ENCODE data around the gene GMPR. TPM values are rescaled to one million over a fixed set of nuclear protein-coding genes. Genes with fewer than 3 reads are reported as not detected.

GMPR gene
- total RNA-seq, 1 experiment from 2014 or later, result 24.0 TPM

GRCh38 chr6:16296061-16296670, 57.8 kb downstream of the GMPR start (continued):
- TF ChIP-seq EGR1 (IDR thresholded peaks at IDR 0.05; ENCODE audit: low read depth) (no peak), SP1 (IDR thresholded peaks at IDR 0.05; ENCODE audit: low read depth) (no peak), CBX3 (IDR thresholded peaks at IDR 0.05; ENCODE audit: low read depth) (no peak)

GRCh38 chr6:16299861-16300260, 61.5 kb downstream of the GMPR start:
- Histone ChIP-seq H4K20me1 (ENCODE audit: insufficient read depth) (no peaks in the 10 kb centered on the region), H3K9ac (ENCODE audit: low read length) (no peak overlapping the region), H3K27ac (ENCODE audit: low read depth, low read length) (no peak overlapping the region), H3K9me3 (ENCODE audit: control insufficient read depth in 1 of 2, insufficient read depth in 1 of 2, low read depth in 1 of 2, low read length in 2 of 2) (no peaks in the 10 kb centered on the region), H3K27me3 (ENCODE audit: insufficient read depth, low read length) (no peaks in the 10 kb centered on the region), H3K4me2 (ENCODE audit: low read length) (no peak overlapping the region), H3K9me2 (ENCODE audit: insufficient read depth) (no peaks in the 10 kb centered on the region), H3K79me2 (ENCODE audit: insufficient read depth, low read length) (no peaks in the 10 kb centered on the region), H3K4me1 (ENCODE audit: control insufficient read depth in 1 of 2, insufficient read depth in 2 of 2, low read length in 2 of 2) (no peaks in the 10 kb centered on the region), H2AFZ (ENCODE audit: low read depth, low read length, poor library complexity, severe bottlenecking) (no peak overlapping the region), H3K4me3 (replicated peaks in 1 of 2; ENCODE audit: low read depth in 1 of 2, low read length in 2 of 2) (no peak overlapping the region), H3K36me3 (ENCODE audit: control insufficient read depth in 1 of 2, insufficient read depth in 2 of 2, low read length in 2 of 2) (no peaks in the 10 kb centered on the region; a peak in 1 of 4 replicates)
- ChIA-PET RAD21 (ENCODE audit: low non-redundant PET in 1 of 2, low total read pairs in 2 of 2, uncharacterized antibody in 2 of 2, unreplicated experiment in 2 of 2) (no interaction called here), POLR2A (no interaction called here), CTCF (no interaction called here)
- ATAC-seq (no peak), DNase-seq (ENCODE audit: low read depth, low spot score) (no peak)
- intact Hi-C loops (cut with micrococcal nuclease), result no loop called here
- TF ChIP-seq CBX3 (IDR thresholded peaks at IDR 0.05; ENCODE audit: low read depth), result no peak
- no peak for TF ChIP-seq POLR2A (IDR thresholded peaks at IDR 0.05; ENCODE audit: borderline replicate concordance, extremely low read depth, insufficient read depth, insufficient read length)
- TF ChIP-seq SRF (IDR thresholded peaks at IDR 0.05; ENCODE audit: low read depth), result no peak
- no peak for TF ChIP-seq ZBTB33 (IDR thresholded peaks at IDR 0.05; ENCODE audit: extremely low read depth, insufficient replicate concordance, low read length)
- no peak for TF ChIP-seq SIN3A (IDR thresholded peaks at IDR 0.05; ENCODE audit: low read depth)
- TF ChIP-seq RAD21 (IDR thresholded peaks at IDR 0.05; ENCODE audit: low read depth), result no peak
- TF ChIP-seq, protein P1, sequence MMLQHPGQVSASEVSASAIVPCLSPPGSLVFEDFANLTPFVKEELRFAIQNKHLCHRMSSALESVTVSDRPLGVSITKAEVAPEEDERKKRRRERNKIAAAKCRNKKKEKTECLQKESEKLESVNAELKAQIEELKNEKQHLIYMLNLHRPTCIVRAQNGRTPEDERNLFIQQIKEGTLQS (IDR thresholded peaks at IDR 0.05), result no peak
- TF ChIP-seq EZH2phosphoT487 (IDR thresholded peaks at IDR 0.05; ENCODE audit: borderline replicate concordance), result no peak
- no peak for TF ChIP-seq JUND (IDR thresholded peaks at IDR 0.05)
- TF ChIP-seq, protein P2, sequence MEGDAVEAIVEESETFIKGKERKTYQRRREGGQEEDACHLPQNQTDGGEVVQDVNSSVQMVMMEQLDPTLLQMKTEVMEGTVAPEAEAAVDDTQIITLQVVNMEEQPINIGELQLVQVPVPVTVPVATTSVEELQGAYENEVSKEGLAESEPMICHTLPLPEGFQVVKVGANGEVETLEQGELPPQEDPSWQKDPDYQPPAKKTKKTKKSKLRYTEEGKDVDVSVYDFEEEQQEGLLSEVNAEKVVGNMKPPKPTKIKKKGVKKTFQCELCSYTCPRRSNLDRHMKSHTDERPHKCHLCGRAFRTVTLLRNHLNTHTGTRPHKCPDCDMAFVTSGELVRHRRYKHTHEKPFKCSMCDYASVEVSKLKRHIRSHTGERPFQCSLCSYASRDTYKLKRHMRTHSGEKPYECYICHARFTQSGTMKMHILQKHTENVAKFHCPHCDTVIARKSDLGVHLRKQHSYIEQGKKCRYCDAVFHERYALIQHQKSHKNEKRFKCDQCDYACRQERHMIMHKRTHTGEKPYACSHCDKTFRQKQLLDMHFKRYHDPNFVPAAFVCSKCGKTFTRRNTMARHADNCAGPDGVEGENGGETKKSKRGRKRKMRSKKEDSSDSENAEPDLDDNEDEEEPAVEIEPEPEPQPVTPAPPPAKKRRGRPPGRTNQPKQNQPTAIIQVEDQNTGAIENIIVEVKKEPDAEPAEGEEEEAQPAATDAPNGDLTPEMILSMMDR (IDR thresholded peaks at IDR 0.05 in 2 of 3, conservative IDR thresholded peaks at IDR 0.05 in 1 of 3; ENCODE audit: borderline replicate concordance in 1 of 3, insufficient read depth in 1 of 3, low read depth in 2 of 3, low read length in 2 of 3), result no peak
- no peak for TF ChIP-seq EGR1 (IDR thresholded peaks at IDR 0.05; ENCODE audit: low read depth)
- TF ChIP-seq, protein P3, sequence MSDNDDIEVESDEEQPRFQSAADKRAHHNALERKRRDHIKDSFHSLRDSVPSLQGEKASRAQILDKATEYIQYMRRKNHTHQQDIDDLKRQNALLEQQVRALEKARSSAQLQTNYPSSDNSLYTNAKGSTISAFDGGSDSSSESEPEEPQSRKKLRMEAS (IDR thresholded peaks at IDR 0.05), result no peak
- no peak for TF ChIP-seq YY1 (IDR thresholded peaks at IDR 0.05; ENCODE audit: extremely low read depth, insufficient replicate concordance, low read depth, low read length)
- TF ChIP-seq ELF1 (IDR thresholded peaks at IDR 0.05; ENCODE audit: borderline replicate concordance, low read depth), result no peak
- no peak for TF ChIP-seq SP1 (IDR thresholded peaks at IDR 0.05; ENCODE audit: low read depth)
- no peak for TF ChIP-seq CEBPB (IDR thresholded peaks at IDR 0.05; ENCODE audit: low read depth)
- no TSS peak for BruUV-seq (replicated peaks)
